GM23248 (cell line): Measurements from ENCODE around the gene WWOX. TPM values are rescaled to one million over a fixed set of nuclear protein-coding genes. Genes with fewer than 3 reads are reported as not detected.
A peak's percentile ranks its signal among the peaks of the same experiment; 100 is the strongest.
"Not testable (repeated sequence)": the region's sequence is repeated elsewhere in the genome, so short reads cannot be mapped to it uniquely, and the experiment has no call there.

Experiments
- DNase-seq: peaks from one replicate; pipeline ENCODE4 v3.0.0-alpha.2; 2015
- H2AFZ ChIP-seq: fragments of 200-600 bp; sonication (generic); 2 replicates; pipeline ENCODE4 v1.6.1; 2016; ENCODE audit warnings: antibody characterized with exemption
- H3F3A ChIP-seq: fragments of 200-600 bp; sonication (generic); 2 replicates; pipeline ENCODE4 v1.6.1; 2016; ENCODE audit warnings: mild to moderate bottlenecking, antibody characterized with exemption, mixed run types; ENCODE audit not compliant: insufficient read depth
- H3K27ac ChIP-seq: fragments of 200-600 bp; sonication (generic); 2 replicates; pipeline ENCODE4 v1.5.1; 2016; ENCODE audit warnings: mild to moderate bottlenecking
- H3K27me3 ChIP-seq: fragments of 200-600 bp; sonication (generic); replicated peaks from 2 replicates; pipeline ENCODE4 v1.6.1; 2016; ENCODE audit warnings: mild to moderate bottlenecking; ENCODE audit not compliant: insufficient read depth
- H3K36me3 ChIP-seq: fragments of 200-600 bp; sonication (generic); 2 replicates; pipeline ENCODE4 v1.6.1; 2016; ENCODE audit warnings: low read depth, mild to moderate bottlenecking
- H3K4me1 ChIP-seq: fragments of 200-600 bp; sonication (generic); 2 replicates; pipeline ENCODE4 v1.6.1; 2016; ENCODE audit warnings: mild to moderate bottlenecking; ENCODE audit not compliant: insufficient read depth
- H3K4me2 ChIP-seq: fragments of 200-600 bp; sonication (generic); one replicate; pipeline ENCODE4 v1.6.1; 2016; ENCODE audit warnings: mild to moderate bottlenecking; ENCODE audit not compliant: unreplicated experiment
- H3K4me3 ChIP-seq: fragments of 200-600 bp; sonication (generic); 2 replicates; pipeline ENCODE4 v1.5.1; 2016; ENCODE audit warnings: mild to moderate bottlenecking
- H3K79me2 ChIP-seq: fragments of 200-600 bp; sonication (generic); 2 replicates; pipeline ENCODE4 v1.6.1; 2016; ENCODE audit warnings: mild to moderate bottlenecking; ENCODE audit not compliant: insufficient read depth
- H3K9ac ChIP-seq: fragments of 200-600 bp; sonication (generic); 2 replicates; pipeline ENCODE4 v1.6.1; 2016; ENCODE audit warnings: mild to moderate bottlenecking
- H3K9me2 ChIP-seq: fragments of 200-600 bp; sonication (generic); 2 replicates; pipeline ENCODE4 v1.6.1; 2016; ENCODE audit warnings: mixed run types, mild to moderate bottlenecking, moderate library complexity; ENCODE audit not compliant: insufficient read depth
- H3K9me3 ChIP-seq: fragments of 200-600 bp; sonication (generic); one replicate; pipeline ENCODE4 v1.6.1; 2017; ENCODE audit warnings: low read depth
- H4K20me1 ChIP-seq: fragments of 200-600 bp; sonication (generic); 2 replicates; pipeline ENCODE4 v1.6.0; 2016; ENCODE audit not compliant: insufficient read depth
- EZH2 ChIP-seq: fragments of 200-600 bp; sonication (generic); IDR thresholded peaks from 2 replicates; pipeline ENCODE4 v1.6.1; 2018; ENCODE audit warnings: antibody characterized with exemption, mild to moderate bottlenecking; ENCODE audit not compliant: insufficient read depth, poor library complexity, severe bottlenecking
- EZH2phosphoT487 ChIP-seq: fragments of 200-600 bp; sonication (generic); IDR thresholded peaks from 2 replicates; pipeline ENCODE4 v1.6.1; 2018; ENCODE audit warnings: antibody characterized with exemption, moderate library complexity, mild to moderate bottlenecking, low read depth; ENCODE audit not compliant: insufficient read depth
- WGBS, 2 experiments: methylation state at CpG; one replicate each; pipeline ENCODE4 v1.1.6; 2015 to 2017; ENCODE audit warnings: low lambda C conversion rate in 2 of 2, low coverage in 1 of 2; ENCODE audit errors: missing lambda C conversion rate in 2 of 2; 5-methylcytosine and 5-hydroxymethylcytosine counted together
- in situ Hi-C: fragments of 300-500 bp; cut with MboI; formaldehyde crosslinking; loops from 2 replicates; pipeline ENCODE4 v1.15.0; 2020
- polyA plus RNA-seq: library from polyadenylated mRNA; unstranded; fragments of >200 nt; fragmentation: Nextera tagmentation; extraction: Ambion mirVana; gene quantifications from 2 replicates; pipeline ENCODE4 v1.2.1, GENCODE V29; 2016
- total RNA-seq: library from RNA; depleted of rRNA; stranded (reverse); fragments of >200 nt; shearing (Covaris generic); gene quantifications from 2 replicates; pipeline ENCODE4 v1.2.3, GENCODE V29; 2014; rRNA removed

Gene WWOX
- total RNA-seq (6.6 and 20.7 TPM in 2 replicates), polyA plus RNA-seq (3.8 and 4.5 TPM in 2 replicates)

DNA sequence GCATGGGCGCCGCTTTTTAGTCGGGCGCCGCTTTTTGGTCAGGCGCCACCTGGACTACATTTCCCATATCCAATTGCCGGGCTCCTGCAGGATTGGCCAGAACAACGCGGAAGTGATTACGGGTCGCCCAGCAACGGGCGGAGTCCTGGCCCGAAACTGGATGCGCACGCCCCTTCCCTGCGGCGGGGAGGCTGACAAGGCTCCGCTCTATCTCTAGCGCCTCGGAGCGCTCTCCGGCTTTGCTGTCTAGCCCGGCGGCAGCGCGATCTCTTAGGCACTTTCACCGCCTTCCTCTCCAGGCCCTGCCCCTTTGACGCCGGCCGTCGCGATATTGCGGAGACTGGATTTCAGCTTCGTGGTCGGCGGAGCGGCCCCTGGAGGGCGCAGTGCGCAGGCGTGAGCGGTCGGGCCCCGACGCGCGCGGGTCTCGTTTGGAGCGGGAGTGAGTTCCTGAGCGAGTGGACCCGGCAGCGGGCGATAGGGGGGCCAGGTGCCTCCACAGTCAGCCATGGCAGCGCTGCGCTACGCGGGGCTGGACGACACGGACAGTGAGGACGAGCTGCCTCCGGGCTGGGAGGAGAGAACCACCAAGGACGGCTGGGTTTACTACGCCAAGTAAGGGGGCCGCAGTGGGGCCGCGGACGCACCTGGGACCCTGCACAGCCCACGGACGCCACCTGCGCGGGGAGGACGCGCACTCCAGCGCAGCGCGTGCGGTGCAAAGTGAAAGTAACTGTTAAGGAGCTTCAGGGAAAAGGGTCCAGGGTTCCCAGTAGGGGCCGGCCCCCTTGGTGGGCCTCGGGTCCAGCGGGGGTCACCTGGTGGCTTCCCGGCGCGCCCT, at the start of gene WWOX:
TSS of gene WWOX (plus strand) at position 384 of the 841 bp plus-strand sequence.
- TF ChIP-seq EZH2: no peak
- TF ChIP-seq EZH2phosphoT487: no peak
- peak within 1 kb of the TSS; percentile 97 for H3K4me2 ChIP-seq
- peak within 1 kb of the TSS; percentile 89 for H3K9ac ChIP-seq
- H3K27me3 ChIP-seq: no peaks in the 10 kb centered on the region; the same call in 1 of the 2 replicates
- 1% methylated on average over 74 to 81 of the region's 84 CpGs for WGBS, 2 experiments
- no peaks in the 10 kb centered on the region for H3K9me2 ChIP-seq
- H4K20me1 ChIP-seq: no peaks in the 10 kb centered on the region
- in situ Hi-C loops: no loop called here
- H3K4me3 ChIP-seq: peak within 1 kb of the TSS; percentile 94
- DNase-seq: peak; percentile 100
- no peaks in the 10 kb centered on the region for H3K9me3 ChIP-seq
- no peaks in the 10 kb centered on the region for H3K4me1 ChIP-seq
- no peaks in the 10 kb centered on the region for H3F3A ChIP-seq
- no peaks in the 10 kb centered on the region for H3K79me2 ChIP-seq
- peak within 1 kb of the TSS; percentile 66 for H3K27ac ChIP-seq
- H3K36me3 ChIP-seq: no peaks in the 10 kb centered on the region
- peak within 1 kb of the TSS; percentile 100 for H2AFZ ChIP-seq

GRCh38 chr16:78050734-78051400, 48.6 kb upstream of the WWOX start:
- no peak overlapping the region for H2AFZ ChIP-seq
- 26 to 27% methylated on average over 2 of the region's 2 CpGs for WGBS, 2 experiments
- in situ Hi-C loops: no loop called here
- no peak overlapping the region for H3K9ac ChIP-seq
- H4K20me1 ChIP-seq: no peaks in the 10 kb centered on the region
- no peak for TF ChIP-seq EZH2
- TF ChIP-seq EZH2phosphoT487: no peak
- no peaks in the 10 kb centered on the region for H3K9me2 ChIP-seq
- no peaks in the 10 kb centered on the region for H3K9me3 ChIP-seq
- no peaks in the 10 kb centered on the region for H3K27me3 ChIP-seq
- DNase-seq: no peak
- no peak overlapping the region for H3K27ac ChIP-seq
- no peaks in the 10 kb centered on the region for H3K79me2 ChIP-seq
- no peaks in the 10 kb centered on the region for H3F3A ChIP-seq
- no peaks in the 10 kb centered on the region for H3K36me3 ChIP-seq
- H3K4me2 ChIP-seq: no peak overlapping the region
- H3K4me3 ChIP-seq: no peak overlapping the region
- no peaks in the 10 kb centered on the region for H3K4me1 ChIP-seq

DNA sequence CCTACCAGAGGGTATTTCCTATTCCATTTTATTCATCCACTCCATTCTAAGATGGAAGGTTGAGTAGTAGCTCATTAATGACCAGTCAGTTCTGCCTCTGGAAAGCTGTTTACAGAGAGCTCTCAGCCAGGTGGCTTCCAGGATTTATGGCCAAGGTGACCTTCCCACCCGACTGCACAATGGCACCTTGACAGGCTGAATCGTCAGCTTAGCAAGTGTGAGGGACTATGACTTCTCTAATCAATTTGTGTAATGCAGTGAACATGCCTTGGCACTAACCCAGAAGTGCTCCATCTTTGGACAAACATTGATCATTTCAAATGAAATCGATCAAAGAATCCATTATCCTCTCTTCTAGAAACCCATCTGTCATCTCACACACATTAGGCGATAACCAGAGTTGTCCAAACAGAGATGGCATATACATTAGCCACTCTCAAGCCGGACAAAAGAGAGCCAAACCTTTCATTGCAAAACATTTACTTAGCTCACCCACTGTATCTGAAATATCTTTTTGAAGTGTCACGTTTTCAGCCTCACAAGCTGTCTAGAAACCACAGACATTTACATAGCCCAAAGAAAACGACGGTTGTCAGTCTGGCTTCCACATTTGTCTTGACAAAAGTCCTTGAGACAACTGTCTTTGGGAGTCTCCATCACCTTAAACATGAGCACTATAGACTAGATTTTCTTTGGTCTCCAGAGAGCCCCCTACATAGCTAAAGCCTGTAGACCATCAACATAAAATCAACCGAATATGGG, 41.5 kb upstream of the WWOX start:
- Histone ChIP-seq H3K4me1 (no peaks in the 10 kb centered on the region), H3K36me3 (no peaks in the 10 kb centered on the region), H4K20me1 (no peaks in the 10 kb centered on the region), H3F3A (no peaks in the 10 kb centered on the region), H3K9ac (no peak overlapping the region), H3K4me3 (no peak overlapping the region), H3K4me2 (no peak overlapping the region), H2AFZ (no peak overlapping the region), H3K9me3 (no peaks in the 10 kb centered on the region), H3K79me2 (no peaks in the 10 kb centered on the region), H3K27me3 (no peaks in the 10 kb centered on the region), H3K9me2 (no peaks in the 10 kb centered on the region), H3K27ac (no peak overlapping the region)
- no peak for DNase-seq
- in situ Hi-C loops: no loop called here
- 38 to 42% methylated on average over 9 of the region's 9 CpGs for WGBS, 2 experiments
- no peak for TF ChIP-seq EZH2
- no peak for TF ChIP-seq EZH2phosphoT487

- H3K9ac ChIP-seq, H3K4me3 ChIP-seq, DNase-seq, H3K9me2 ChIP-seq, H3K9me3 ChIP-seq, H3K4me1 ChIP-seq, H4K20me1 ChIP-seq, in situ Hi-C loops, H3K4me2 ChIP-seq, H3K27me3 ChIP-seq, H3K36me3 ChIP-seq, H3F3A ChIP-seq, H3K79me2 ChIP-seq, H3K27ac ChIP-seq, H2AFZ ChIP-seq: not testable (repeated sequence)
- 65 to 66% methylated on average over 25 of the region's 25 CpGs for WGBS, 2 experiments
Measured at GRCh38 chr16:78059806-78060205, 39.6 kb upstream of the WWOX start.
